Omental fat pad (tissue), 4 donors: ENCODE results near the gene ISG20L2. TPM values are rescaled to one million over a fixed set of nuclear protein-coding genes. Genes with fewer than 3 reads are reported as not detected.

Experiments
- ATAC-seq: fragments of 150-250 bp; one replicate; pipeline ENCODE4 v1.9.1; 2016; ENCODE audit warnings: mild to moderate bottlenecking, moderate library complexity; ENCODE audit not compliant: low FRiP score
- DNase-seq: peaks from one replicate; pipeline ENCODE4 v3.0.0-alpha.2; 2019; ENCODE audit warnings: low spot score
- CTCF ChIP-seq, 3 donors: fragments of 450-650 bp; IDR thresholded peaks; one replicate each; pipeline ENCODE4 v1.5.1; 2016 to 2017; ENCODE audit warnings: antibody characterized with exemption in 3 of 3, mild to moderate bottlenecking in 3 of 3, moderate library complexity in 2 of 3
- total RNA-seq, 4 donors: library from RNA; depleted of rRNA; stranded (reverse); fragments of >200 nt; gene quantifications; one replicate each; pipeline ENCODE4 v1.1.0, GENCODE V29; 2016

ISG20L2 gene
- total RNA-seq, 4 donors from 2014 or later: 19.8 to 34.1 (median 28.2) TPM

- ATAC-seq (peak; percentile 62), DNase-seq (peak; percentile 76)
- peak in 1 of 3 donors; percentile 69 for TF ChIP-seq CTCF (IDR thresholded peaks at IDR 0.05)
Observed at GRCh38 chr1:156725683-156726280, 2.8 kb downstream of the ISG20L2 start.

GRCh38 chr1:156721535-156721934 lies 7.0 kb downstream of the ISG20L2 start:
- no peak for TF ChIP-seq CTCF (IDR thresholded peaks at IDR 0.05)
- DNase-seq (no peak), ATAC-seq (no peak)

- DNase-seq (no peak), ATAC-seq (no peak)
- no peak for TF ChIP-seq CTCF (IDR thresholded peaks at IDR 0.05)
Observed at GRCh38 chr1:156721131-156721530, 7.4 kb downstream of the ISG20L2 start.

- TF ChIP-seq CTCF (IDR thresholded peaks at IDR 0.05): no peak
- DNase-seq: no peak
- no peak for ATAC-seq
Observed at GRCh38 chr1:156717351-156717750, 11.2 kb downstream of the ISG20L2 start.

GRCh38 chr1:156714830-156715229 lies 13.7 kb downstream of the ISG20L2 start:
- DNase-seq (no peak), ATAC-seq (no peak)
- TF ChIP-seq CTCF (IDR thresholded peaks at IDR 0.05): no peak

GRCh38 chr1:156712626-156713025 lies 15.9 kb downstream of the ISG20L2 start:
- DNase-seq (no peak), ATAC-seq (no peak)
- TF ChIP-seq CTCF (IDR thresholded peaks at IDR 0.05): no peak

- DNase-seq (no peak), ATAC-seq (no peak)
- TF ChIP-seq CTCF (IDR thresholded peaks at IDR 0.05): no peak
Observed at GRCh38 chr1:156711011-156711817, 17.4 kb downstream of the ISG20L2 start.
